ENCODE data around the gene PTPRD.

The PTPRD gene

DNA sequence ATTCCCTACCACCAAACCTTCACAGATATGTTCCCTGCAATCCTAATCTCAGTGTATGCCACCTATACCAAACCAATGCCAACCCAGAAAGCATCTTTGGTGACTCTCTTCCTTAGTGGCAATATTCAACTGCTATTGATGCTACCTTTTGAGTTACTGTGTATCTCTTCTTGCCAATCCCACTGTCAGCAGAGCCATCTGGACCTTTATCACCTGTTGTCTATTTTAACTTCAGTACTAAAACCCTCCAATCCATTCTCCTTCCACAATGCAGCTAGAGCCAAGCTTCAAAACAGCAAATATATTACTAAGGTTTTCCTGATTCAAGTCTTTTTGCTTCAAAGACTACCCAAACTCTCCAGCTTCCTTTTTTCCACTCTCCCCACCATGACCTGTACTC lies 2036.1 kb downstream of the PTPRD start:
- DNase-seq (ENCODE audit: low read depth), result no peak

DNA sequence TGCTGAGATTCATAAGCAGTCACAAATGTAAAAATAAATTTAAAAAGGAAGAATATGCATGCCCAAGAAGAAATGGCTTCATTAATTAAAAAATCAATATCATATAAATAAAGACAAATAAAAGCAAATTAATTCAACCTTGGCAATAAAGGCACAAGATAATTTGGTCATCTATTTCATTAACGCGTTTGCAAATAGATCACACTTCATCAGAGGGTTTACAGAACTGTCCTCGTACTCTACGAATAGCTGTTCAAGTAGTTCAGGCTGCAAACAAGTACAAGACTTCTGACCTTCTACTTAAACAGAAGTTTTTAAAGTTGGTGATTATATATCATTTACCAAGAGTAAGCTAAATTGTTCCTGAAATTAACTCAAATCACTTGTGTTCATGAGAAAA lies 2038.0 kb downstream of the PTPRD start:
- DNase-seq (ENCODE audit: low read depth), result no peak

DNA sequence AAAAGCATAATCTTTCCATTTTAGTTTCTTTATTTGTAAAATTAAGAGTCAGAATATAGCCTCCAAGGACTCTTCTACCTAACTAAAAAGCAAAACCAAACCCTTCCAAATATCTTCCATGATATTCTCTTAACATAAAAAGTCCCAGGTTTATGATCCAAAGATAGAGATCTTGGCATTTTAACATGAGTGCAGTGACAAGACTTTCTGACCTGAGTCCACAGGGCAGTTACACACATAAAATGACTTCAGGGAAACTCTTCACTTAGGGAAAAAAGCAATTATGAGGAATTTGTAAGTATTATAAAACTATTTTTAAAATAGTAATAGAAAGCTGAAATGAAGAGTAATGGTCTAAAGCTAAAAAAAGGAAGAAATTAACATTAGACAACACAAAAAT lies 2040.6 kb downstream of the PTPRD start:
- no peak for DNase-seq (ENCODE audit: low read depth)

DNA sequence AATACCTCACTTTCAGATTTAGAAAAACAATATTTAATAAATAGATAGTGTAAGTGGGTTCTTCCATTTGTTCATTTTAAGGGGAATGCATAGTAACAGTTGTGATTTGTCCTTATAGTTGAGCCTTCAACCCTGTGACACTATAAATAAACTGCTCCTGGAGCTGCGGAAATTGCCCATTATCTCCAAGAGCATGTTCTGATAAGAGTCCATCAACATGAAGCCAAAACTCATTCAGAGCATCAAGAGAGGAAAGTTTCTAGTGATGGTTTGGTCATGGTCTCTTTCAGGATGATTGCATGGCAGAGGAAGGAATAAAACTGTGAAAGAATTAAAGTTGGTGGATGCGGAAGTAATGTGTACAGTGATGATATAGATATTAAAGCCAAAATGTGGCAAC lies 2041.2 kb downstream of the PTPRD start:
- DNase-seq (ENCODE audit: low read depth), result no peak

GRCh38 chr9:8570776-8571175 lies 2042.0 kb downstream of the PTPRD start:
- DNase-seq (ENCODE audit: low read depth), result no peak

GRCh38 chr9:8569823-8570222 lies 2043.0 kb downstream of the PTPRD start:
- DNase-seq (ENCODE audit: low read depth), result no peak

DNA sequence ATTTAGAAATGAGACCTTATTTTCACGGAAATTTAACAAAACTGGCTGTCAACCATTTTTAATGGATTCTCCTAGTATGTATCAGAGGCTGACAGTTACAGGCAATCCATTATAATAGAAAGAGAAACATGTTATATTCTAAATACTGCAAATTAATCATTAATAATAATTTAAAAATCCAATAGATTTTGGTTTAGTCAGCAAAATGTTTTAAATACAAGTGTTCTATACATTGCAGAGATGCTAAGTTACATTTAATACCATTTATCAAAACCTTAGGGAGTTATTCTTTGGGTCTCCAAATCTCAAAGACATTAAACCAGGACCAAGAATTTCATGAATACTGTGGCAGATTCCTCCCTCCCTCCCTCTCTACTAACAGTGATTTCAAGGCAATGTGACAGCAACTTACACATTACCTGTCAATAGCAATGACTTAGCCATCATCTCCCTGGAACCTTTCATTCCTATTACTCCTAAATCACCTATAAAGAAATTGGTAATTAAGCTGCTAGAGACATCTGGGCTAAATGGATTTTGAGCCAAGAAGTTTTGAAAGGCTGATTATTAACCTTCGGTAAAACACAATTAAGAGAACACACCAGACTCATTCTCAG lies 2044.7 kb downstream of the PTPRD start:
- DNase-seq (ENCODE audit: low read depth), result no peak

DNA sequence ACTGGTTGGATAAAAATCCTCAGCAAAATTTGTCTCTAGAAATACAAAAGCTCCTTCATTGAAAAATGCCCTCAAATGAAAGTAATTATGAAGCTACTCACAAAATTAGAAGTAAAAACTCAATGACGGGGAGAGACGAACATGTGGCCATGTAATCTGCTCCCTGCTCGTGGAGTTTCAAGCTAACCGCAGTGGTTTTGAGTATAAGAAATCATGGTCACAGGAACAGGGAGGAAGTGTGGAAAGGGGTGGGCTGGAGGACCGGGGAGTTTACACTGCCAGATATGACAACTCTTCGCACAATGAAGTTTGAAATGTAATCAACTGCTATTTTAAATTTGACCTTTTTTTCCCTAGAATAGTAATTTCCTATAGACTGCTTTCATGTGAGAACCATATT lies 2047.8 kb downstream of the PTPRD start:
- DNase-seq (ENCODE audit: low read depth), result no peak

GRCh38 chr9:8560560-8561525 lies 2052.0 kb downstream of the PTPRD start:
- DNase-seq (ENCODE audit: low read depth), result no peak

DNA sequence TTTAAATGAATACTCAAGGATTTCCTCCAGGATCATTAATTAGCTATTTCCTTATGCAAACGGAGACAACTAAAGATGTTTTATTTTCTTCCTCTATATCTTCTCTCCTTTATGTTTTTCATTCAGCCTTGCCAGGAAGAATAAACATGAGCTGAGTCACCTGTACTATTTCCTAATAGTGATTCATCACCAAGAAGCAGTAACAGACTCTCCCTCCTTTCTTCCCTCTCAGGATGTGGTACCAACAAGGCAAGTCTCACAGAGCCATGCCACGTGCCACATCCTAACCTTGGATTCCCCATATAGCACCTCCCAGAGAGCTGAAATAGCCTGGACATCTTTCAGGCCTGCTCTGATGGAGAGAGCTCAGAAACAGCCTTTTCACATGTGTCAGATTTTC lies 2054.6 kb downstream of the PTPRD start:
- DNase-seq (ENCODE audit: low read depth), result no peak

GRCh38 chr9:8555762-8556500 lies 2056.9 kb downstream of the PTPRD start:
- DNase-seq (ENCODE audit: low read depth), result no peak

DNA sequence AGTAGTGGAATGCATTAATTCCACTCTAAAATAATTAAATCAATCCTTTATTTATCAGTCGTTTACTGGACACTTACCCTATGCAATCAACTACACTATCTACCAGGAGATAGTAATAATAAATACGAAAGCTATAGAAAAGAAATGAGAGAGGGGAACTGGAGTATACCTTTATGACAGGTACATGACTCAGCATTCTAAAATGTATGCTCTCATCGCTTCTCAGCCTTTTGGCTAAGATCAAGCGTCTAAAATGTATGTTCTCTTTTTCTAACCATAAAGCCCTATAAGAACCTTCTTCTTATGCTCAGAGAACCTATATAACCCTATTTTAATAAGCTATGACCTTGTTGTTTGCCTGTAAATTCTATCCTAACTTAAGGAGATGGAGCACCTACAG lies 2059.4 kb downstream of the PTPRD start:
- DNase-seq (ENCODE audit: low read depth), result no peak

DNA sequence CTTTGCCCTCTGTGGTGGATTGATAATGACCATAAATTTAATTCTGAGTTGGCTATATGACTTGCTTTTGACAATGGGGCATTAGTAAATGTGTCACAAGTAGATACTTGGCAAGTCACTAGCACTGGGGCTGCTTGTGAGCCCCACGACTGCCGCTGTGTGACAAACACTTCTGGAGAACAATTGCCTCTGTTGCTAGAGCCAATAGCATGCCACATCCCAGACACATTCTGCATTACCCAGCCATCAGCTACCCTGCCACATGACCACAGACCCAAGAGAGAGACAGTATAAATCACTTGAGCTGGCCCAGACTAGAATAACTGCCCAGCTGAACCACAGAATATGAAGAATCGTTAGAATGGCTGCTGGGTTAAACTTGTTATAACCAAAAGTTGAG lies 2060.1 kb downstream of the PTPRD start:
- no peak for DNase-seq (ENCODE audit: low read depth)

DNA sequence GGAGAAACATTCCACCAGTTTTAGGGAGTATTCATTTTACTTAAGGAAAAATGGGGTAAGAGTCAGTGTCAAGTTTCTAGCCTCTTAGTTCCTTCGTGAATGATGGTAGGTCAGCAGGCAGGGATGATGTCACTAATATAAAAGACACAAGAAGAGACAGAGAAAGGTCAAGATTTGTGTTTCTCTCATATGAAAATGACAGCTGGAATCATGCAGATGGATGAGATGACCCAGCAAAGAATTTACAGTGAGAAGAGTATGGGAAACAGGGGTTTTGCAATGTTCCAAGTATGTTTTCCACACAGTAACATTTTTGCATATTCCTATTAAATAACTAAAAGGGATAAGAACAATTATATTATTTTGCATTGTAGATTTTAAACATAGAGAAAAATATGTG lies 2063.6 kb downstream of the PTPRD start:
- DNase-seq (ENCODE audit: low read depth), result no peak

DNA sequence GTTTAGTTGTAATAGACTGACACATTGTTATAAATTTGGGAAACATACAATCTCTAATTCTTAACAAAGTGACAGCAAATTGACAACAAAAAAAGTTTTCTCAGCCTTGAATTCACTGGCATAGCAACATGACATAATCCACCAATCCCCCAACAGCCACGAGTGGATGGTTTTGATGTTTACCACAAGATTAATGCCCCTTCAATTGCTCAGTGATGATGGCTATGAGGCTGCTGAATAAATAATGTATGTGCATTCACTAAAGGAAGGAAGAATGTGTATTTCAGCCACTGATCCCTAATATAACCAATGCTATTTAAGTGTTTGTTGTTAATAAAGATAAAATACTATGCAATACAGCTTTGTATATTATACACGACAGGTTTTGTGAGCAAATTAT lies 2069.6 kb downstream of the PTPRD start:
- no peak for DNase-seq (ENCODE audit: low read depth)

- DNase-seq (ENCODE audit: low read depth), result no peak
Measured at GRCh38 chr9:8542537-8542936, 2070.3 kb downstream of the PTPRD start.

GRCh38 chr9:8539681-8540197 lies 2073.1 kb downstream of the PTPRD start:
- DNase-seq (ENCODE audit: low read depth), result no peak

- no peak for DNase-seq (ENCODE audit: low read depth)
Measured at GRCh38 chr9:8536845-8537244, 2076.0 kb downstream of the PTPRD start.

GRCh38 chr9:8534828-8535227 lies 2078.0 kb downstream of the PTPRD start:
- no peak for DNase-seq (ENCODE audit: low read depth)

DNA sequence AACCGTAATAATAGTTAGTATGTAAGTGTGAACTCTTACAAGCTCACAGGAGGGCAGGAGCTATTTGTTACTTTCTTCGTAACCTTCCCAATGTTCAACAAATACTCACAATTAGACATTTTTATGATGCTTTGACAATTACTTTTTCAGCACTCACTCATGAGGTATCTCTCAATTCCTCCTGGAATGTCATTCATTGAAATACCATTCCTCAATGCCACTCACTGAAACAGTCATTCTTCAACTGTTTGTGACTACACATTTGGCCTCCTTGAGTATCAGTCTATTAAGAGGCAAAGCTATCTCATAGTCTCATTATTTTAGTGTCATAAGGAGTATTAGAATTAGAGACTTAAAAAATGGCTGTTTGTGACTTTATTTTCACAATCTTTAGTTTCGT lies 2079.1 kb downstream of the PTPRD start:
- no peak for DNase-seq (ENCODE audit: low read depth)

DNA sequence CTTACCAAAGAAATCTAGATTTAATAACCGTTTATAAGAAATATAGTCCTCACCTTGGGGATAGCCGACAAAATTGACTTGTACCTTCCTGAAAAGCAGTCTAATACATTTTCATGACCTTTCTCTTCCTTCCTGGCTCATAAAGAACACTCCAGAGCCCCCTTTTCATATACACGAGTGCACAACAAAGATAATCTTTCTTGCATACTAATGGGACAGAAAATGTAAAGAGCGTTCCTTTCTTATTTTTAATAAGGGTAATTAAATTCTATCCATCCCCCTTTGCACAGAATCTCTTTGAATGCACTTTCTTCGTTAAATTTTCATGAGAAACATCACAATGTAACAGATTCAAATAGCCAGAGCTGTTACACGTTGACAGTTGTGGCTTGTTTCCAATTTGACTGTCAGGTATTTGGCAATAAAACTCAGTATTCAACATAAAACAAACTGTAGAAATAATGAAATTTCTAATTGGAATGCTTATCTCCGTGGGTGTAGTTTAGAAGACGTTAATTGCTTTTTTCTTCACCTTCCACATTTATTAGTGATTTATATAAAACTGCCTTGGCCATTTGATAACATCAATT lies 2080.9 kb downstream of the PTPRD start:
- DNase-seq (ENCODE audit: low read depth), result no peak

DNA sequence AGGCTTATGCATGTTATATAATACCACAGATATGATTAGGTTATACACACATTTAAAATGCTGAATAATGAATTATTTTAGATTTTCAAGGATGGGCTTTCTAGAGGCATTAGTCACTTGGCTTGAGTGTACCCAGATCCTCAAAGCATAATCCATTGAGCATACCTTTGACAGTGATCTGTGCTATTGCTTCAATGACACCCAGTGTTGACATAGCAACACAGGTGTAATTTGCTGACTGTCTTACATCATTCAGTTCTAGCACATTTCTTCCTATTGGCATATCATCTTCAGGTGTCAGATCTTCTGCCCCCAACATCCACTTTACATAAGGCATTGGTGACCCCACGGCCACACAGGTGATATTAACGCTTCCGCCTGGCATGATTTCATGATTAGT lies 2091.7 kb downstream of the PTPRD start:
- DNase-seq (ENCODE audit: low read depth), result no peak
